Ovary (tissue), 3 donors: ENCODE measurements around the gene RANBP10.

Source experiments
- POLR2A ChIP-seq: fragments of 450-650 bp; IDR thresholded peaks from one replicate; pipeline ENCODE4 v1.6.1; 2017; ENCODE audit warnings: antibody characterized with exemption, mild to moderate bottlenecking, moderate library complexity
- TF ChIP-seq, protein P1 (sequence below), 3 donors: fragments of 450-650 bp in 2 of 3; fragments of 200-600 bp in 1 of 3; IDR thresholded peaks; one replicate each; pipeline versions ENCODE4 v1.5.1 to v1.8.0; 2016 to 2022; ENCODE audit warnings: antibody characterized with exemption in 3 of 3, mild to moderate bottlenecking in 1 of 3
- donor health status: DM: no; HTN: no; CAD: no.

DNA sequence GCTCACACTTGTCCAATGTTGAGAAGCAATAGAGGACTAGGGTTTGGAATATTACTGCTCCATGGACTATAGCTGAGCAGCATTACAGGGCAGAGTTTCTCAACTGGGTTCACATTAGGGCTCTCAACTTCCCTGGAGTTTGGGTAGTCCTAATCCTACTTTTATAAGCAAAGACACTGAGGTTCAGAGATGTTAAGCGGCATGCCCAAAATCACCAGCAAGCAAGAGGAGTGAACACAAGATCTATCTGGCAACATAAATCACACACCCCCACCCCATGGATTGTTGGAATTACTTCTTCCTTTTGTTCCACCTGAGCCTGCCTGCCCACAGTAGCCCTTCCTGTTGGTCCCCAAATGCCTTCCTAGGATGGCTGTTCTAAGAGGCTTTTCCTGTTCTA lies 5.5 kb upstream of the RANBP10 start:
- TF ChIP-seq POLR2A, result no peak
- TF ChIP-seq, protein P1, sequence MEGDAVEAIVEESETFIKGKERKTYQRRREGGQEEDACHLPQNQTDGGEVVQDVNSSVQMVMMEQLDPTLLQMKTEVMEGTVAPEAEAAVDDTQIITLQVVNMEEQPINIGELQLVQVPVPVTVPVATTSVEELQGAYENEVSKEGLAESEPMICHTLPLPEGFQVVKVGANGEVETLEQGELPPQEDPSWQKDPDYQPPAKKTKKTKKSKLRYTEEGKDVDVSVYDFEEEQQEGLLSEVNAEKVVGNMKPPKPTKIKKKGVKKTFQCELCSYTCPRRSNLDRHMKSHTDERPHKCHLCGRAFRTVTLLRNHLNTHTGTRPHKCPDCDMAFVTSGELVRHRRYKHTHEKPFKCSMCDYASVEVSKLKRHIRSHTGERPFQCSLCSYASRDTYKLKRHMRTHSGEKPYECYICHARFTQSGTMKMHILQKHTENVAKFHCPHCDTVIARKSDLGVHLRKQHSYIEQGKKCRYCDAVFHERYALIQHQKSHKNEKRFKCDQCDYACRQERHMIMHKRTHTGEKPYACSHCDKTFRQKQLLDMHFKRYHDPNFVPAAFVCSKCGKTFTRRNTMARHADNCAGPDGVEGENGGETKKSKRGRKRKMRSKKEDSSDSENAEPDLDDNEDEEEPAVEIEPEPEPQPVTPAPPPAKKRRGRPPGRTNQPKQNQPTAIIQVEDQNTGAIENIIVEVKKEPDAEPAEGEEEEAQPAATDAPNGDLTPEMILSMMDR (IDR thresholded peaks at IDR 0.05), result no peak
